Sigmoid colon (tissue), 7 donors: ENCODE results near the gene PCBP3. TPM values are rescaled to one million over a fixed set of nuclear protein-coding genes. Genes with fewer than 3 reads are reported as not detected.

Experiments
- DNase-seq: peaks from one replicate; pipeline ENCODE4 v3.0.0-alpha.2; 2019
- H3K27ac ChIP-seq, 4 donors: fragments of 200-600 bp; sonication (generic); one replicate each; pipeline ENCODE4 v1.5.1; 2016 to 2019; ENCODE audit warnings: mild to moderate bottlenecking in 1 of 4
- H3K27me3 ChIP-seq, 3 donors: fragments of 200-600 bp; sonication (generic); one replicate each; pipeline ENCODE4 v1.5.1; 2019; ENCODE audit warnings: mild to moderate bottlenecking in 1 of 3
- H3K36me3 ChIP-seq, 4 donors: fragments of 200-600 bp; sonication (generic); one replicate each; pipeline ENCODE4 v1.5.1; 2016 to 2019
- H3K4me1 ChIP-seq, 4 donors: fragments of 200-600 bp; sonication (generic); one replicate each; pipeline ENCODE4 v1.5.1; 2017 to 2019
- H3K4me3 ChIP-seq, 4 donors: fragments of 200-600 bp; sonication (generic); one replicate each; pipeline ENCODE4 v1.5.1; 2017 to 2019; ENCODE audit warnings: mild to moderate bottlenecking in 2 of 4, moderate library complexity in 1 of 4
- H3K9me3 ChIP-seq, 4 donors: fragments of 200-600 bp in 3 of 4; sonication (generic) in 3 of 4; one replicate each; pipeline versions ENCODE4 v1.5.1 to v1.6.1; 2013 to 2019
- EP300 ChIP-seq, 4 donors: sonication (generic); formaldehyde crosslinking; IDR thresholded peaks; one replicate each; pipeline ENCODE4 v1.6.1; 2017; ENCODE audit warnings: antibody characterized with exemption in 4 of 4
- POLR2A ChIP-seq, 2 donors: fragments of 450-650 bp; IDR thresholded peaks; one replicate each; pipeline ENCODE4 v1.6.1; 2016; ENCODE audit warnings: antibody characterized with exemption in 2 of 2, mild to moderate bottlenecking in 2 of 2, moderate library complexity in 2 of 2
- POLR2AphosphoS5 ChIP-seq, 4 donors: sonication (generic); formaldehyde crosslinking; IDR thresholded peaks; one replicate each; pipeline ENCODE4 v1.6.1; 2017; ENCODE audit warnings: antibody characterized with exemption in 4 of 4
- WGBS, 2 donors: extraction: QIAGEN DNeasy Blood & Tissue Kit; methylation state at CpG; one replicate each; pipeline ENCODE4 v1.1.7; 2013; 5-methylcytosine and 5-hydroxymethylcytosine counted together
- intact Hi-C: fragments of 100-400 bp; cut with DNase I; formaldehyde crosslinking; loops from one replicate; pipeline ENCODE4 v1.15.1; 2023
- polyA plus RNA-seq, 3 donors: library from polyadenylated mRNA; stranded (reverse); fragments of 200-250 nt; gene quantifications; one replicate each; pipeline ENCODE4 v1.2.3, GENCODE V29; 2013
- total RNA-seq, 4 donors: library from RNA; depleted of rRNA; stranded (reverse); fragments of >200 nt; gene quantifications; one replicate each; pipeline ENCODE4 v1.1.0, GENCODE V29; 2016
- TF ChIP-seq, protein P1 (sequence below), 4 experiments: fragments of 450-650 bp in 3 of 4; fragments of 200-600 bp in 1 of 4; IDR thresholded peaks; one replicate each; pipeline ENCODE4 v1.5.1; 2016 to 2019; ENCODE audit warnings: antibody characterized with exemption in 4 of 4, mild to moderate bottlenecking in 3 of 4, moderate library complexity in 2 of 4
- donor health status: healthy with polysubstance abuse.
- donor health status: Bipolar disorder and iron deficiency.
- donor health status: healthy.

Gene PCBP3
- total and polyA plus RNA-seq, 7 donors = 1.2 to 21.3 (median 8.2) TPM

DNA sequence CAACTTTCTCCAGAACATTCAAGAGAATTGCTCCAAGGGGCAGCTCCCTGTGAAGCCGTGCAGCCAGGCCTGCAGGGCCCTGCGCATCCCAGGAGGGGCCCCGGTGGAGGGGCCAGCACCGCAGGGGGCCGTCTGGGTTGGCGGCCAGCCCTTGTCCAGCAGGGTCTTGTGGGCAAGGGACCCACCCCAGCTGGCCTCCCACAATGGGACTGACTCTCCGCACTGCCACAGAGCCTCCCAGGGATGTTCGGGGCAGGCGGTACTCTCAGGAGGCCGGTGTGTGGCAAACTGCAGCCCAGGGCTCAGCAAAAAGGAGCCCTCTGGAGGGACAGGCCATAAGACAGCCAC, 269.9 kb downstream of the PCBP3 start:
- H3K27me3 ChIP-seq = no peaks in the 10 kb centered on the region
- H3K36me3 ChIP-seq = no peaks in the 10 kb centered on the region
- peaks cover 0 to 5% (median 0%) of the 10 kb centered on the region in 4 donors for H3K4me1 ChIP-seq
- intact Hi-C loops = no loop called here
- no peak overlapping the region for H3K4me3 ChIP-seq
- no peak for DNase-seq
- H3K9me3 ChIP-seq = no peaks in the 10 kb centered on the region
- TF ChIP-seq POLR2A (IDR thresholded peaks at IDR 0.05) (no peak), POLR2AphosphoS5 (IDR thresholded peaks at IDR 0.05) (no peak), EP300 (IDR thresholded peaks at IDR 0.05) (no peak)
- TF ChIP-seq, protein P1, sequence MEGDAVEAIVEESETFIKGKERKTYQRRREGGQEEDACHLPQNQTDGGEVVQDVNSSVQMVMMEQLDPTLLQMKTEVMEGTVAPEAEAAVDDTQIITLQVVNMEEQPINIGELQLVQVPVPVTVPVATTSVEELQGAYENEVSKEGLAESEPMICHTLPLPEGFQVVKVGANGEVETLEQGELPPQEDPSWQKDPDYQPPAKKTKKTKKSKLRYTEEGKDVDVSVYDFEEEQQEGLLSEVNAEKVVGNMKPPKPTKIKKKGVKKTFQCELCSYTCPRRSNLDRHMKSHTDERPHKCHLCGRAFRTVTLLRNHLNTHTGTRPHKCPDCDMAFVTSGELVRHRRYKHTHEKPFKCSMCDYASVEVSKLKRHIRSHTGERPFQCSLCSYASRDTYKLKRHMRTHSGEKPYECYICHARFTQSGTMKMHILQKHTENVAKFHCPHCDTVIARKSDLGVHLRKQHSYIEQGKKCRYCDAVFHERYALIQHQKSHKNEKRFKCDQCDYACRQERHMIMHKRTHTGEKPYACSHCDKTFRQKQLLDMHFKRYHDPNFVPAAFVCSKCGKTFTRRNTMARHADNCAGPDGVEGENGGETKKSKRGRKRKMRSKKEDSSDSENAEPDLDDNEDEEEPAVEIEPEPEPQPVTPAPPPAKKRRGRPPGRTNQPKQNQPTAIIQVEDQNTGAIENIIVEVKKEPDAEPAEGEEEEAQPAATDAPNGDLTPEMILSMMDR (IDR thresholded peaks at IDR 0.05) = no peak
- WGBS, 2 donors = 92 to 95% methylated on average over 10 of the region's 10 CpGs
- H3K27ac ChIP-seq = no peak overlapping the region

DNA sequence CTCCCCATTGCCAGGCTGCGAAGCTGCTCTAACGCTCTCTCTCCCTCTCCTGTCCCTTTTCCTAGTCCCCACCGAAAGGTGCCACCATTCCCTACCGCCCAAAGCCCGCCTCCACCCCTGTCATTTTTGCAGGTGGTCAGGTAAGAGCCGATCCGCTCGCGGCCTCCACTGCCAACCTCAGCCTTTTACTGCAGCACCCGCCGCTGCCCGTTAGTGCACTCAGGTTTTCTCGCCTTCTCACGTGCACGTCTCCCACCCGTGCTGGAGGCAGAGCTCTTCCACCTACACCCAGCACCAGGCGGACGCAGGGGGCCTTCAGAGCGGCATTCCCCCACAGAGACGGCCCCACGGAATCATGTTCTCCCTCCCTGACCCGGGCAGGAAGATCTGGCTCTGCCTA, 270.4 kb downstream of the PCBP3 start:
- H3K4me1 ChIP-seq = peaks cover 0 to 5% (median 0%) of the 10 kb centered on the region in 4 donors
- H3K9me3 ChIP-seq = no peaks in the 10 kb centered on the region
- no peak overlapping the region for H3K4me3 ChIP-seq
- TF ChIP-seq EP300 (IDR thresholded peaks at IDR 0.05) = no peak
- TF ChIP-seq, protein P1 (IDR thresholded peaks at IDR 0.05) = no peak
- TF ChIP-seq POLR2A (IDR thresholded peaks at IDR 0.05) = no peak
- no peak for TF ChIP-seq POLR2AphosphoS5 (IDR thresholded peaks at IDR 0.05)
- intact Hi-C loops = no loop called here
- DNase-seq = no peak
- no peaks in the 10 kb centered on the region for H3K36me3 ChIP-seq
- no peak overlapping the region for H3K27ac ChIP-seq
- WGBS, 2 donors = 91 to 92% methylated on average over 22 of the region's 22 CpGs
- no peaks in the 10 kb centered on the region for H3K27me3 ChIP-seq

DNA sequence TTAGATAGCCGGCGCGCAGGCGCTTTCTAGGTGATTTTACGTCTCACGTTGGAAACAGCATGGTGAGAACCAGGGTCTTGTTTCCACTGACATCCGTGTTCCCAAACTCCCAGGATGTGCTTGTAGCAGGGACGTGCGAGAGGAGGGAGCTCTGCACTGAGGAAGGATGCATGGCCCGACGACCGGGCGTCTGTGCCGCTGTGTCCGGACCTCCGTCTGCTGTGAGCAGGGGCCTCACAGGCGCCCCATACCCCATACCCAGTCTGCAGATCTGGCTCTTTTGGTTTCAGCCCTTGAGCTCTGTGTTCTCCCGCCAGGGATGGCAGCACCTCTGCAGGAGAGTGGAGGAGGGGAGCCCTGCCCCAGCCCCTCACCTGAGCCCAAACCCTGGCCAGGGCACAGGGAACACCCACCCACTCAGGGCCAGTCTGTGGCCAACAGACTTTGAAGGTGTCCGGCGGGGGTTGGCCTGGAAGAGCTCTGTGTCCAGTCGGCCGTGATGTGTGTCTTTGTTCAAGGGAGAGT, 270.9 kb downstream of the PCBP3 start:
- no peak overlapping the region for H3K27ac ChIP-seq
- TF ChIP-seq POLR2A (IDR thresholded peaks at IDR 0.05) (no peak), EP300 (IDR thresholded peaks at IDR 0.05) (no peak), POLR2AphosphoS5 (IDR thresholded peaks at IDR 0.05) (no peak)
- TF ChIP-seq, protein P1 (IDR thresholded peaks at IDR 0.05) = no peak
- intact Hi-C loops = no loop called here
- no peaks in the 10 kb centered on the region for H3K27me3 ChIP-seq
- H3K4me1 ChIP-seq = peaks cover 0 to 5% (median 0%) of the 10 kb centered on the region in 4 donors
- H3K36me3 ChIP-seq = no peaks in the 10 kb centered on the region
- WGBS, 2 donors = 87 to 89% methylated on average over 22 of the region's 22 CpGs
- no peak overlapping the region for H3K4me3 ChIP-seq
- H3K9me3 ChIP-seq = no peaks in the 10 kb centered on the region
- no peak for DNase-seq

DNA sequence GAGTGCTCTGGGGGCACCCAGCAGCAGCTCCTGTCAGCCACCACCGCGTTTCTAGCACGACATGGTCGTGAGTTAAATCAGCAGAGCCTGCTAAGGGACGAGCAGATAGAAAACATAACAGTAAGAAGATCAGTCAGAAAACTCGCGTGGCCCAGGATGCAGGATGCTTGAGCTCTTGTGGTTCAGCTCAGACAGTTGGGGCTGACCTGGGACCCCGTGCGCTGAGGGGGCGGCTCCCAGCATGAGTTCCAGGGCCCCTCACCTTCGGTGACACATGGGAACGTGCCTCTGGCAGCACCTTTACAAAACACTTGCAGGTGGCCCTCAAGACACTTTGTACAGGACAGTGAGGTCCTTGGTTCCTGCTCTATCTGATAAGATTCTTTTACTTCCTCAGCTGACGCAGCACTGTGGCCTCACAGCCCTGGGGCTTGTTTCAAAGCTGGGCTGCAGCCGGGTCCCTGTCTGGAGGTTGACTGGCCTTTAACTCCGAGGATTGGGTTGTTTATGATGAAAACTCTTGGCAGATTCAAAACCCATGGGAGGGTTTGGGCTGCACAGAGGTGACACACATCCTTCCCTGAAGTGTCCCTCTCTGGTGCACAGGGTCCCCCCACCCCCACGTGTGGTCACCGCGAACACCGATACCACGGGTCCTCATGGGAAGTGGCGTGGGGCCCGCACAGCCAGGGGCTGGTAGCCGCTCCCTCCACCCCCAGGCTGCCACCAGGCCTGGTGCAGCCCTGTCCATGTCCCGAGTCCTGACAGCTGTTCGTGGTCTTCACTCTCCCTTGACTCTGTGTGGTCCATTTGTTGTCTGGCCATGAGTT, 272.7 kb downstream of the PCBP3 start:
- Histone ChIP-seq H3K27me3 (no peaks in the 10 kb centered on the region), H3K27ac (no peak overlapping the region), H3K36me3 (no peaks in the 10 kb centered on the region), H3K9me3 (no peaks in the 10 kb centered on the region), H3K4me3 (no peak overlapping the region), H3K4me1 (no peaks in the 10 kb centered on the region)
- no peak for DNase-seq
- intact Hi-C loops = no loop called here
- TF ChIP-seq POLR2A (IDR thresholded peaks at IDR 0.05) (no peak), POLR2AphosphoS5 (IDR thresholded peaks at IDR 0.05) (no peak), EP300 (IDR thresholded peaks at IDR 0.05) (no peak)
- TF ChIP-seq, protein P1 (IDR thresholded peaks at IDR 0.05) = no peak
- 63 to 82% methylated on average over 25 of the region's 25 CpGs for WGBS, 2 donors
